GM19025 (cell line): ENCODE measurements around the gene PRB4.
"Not testable (repeated sequence)": the region's sequence is repeated elsewhere in the genome, so short reads cannot be mapped to it uniquely, and the experiment has no call there.

Experiments
- ATAC-seq: cut with Tn5 transposase; IDR thresholded peaks from one replicate; pipeline ENCODE4 v1.9.1; 2021; ENCODE audit warnings: mild to moderate bottlenecking, low read depth, moderate library complexity; ENCODE audit not compliant: unreplicated experiment

The PRB4 gene

DNA sequence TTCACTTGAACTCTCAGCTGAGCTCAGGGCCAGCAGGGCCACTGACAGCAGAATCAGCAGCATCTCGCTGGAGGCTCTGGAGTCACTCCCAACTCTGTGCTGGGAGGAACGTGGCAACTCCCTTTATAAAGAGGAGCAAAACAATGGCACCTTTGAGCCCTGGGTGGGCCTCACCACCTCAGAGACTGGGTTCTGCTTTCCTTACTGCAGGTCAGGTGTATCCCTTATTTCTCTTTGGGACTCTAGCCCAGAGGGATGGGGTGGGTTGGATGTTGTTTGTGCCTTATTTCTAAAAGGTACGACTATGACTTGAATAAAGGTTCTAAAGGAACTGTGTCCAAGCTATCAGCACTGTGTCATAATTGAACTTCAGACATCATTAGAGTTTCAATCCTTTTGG is at the start of gene PRB4:
TSS of gene PRB4 (minus strand) at position 101 of the 400 bp plus-strand sequence. CDS start at position 63, 38 bp downstream.
- ATAC-seq = no peak

DNA sequence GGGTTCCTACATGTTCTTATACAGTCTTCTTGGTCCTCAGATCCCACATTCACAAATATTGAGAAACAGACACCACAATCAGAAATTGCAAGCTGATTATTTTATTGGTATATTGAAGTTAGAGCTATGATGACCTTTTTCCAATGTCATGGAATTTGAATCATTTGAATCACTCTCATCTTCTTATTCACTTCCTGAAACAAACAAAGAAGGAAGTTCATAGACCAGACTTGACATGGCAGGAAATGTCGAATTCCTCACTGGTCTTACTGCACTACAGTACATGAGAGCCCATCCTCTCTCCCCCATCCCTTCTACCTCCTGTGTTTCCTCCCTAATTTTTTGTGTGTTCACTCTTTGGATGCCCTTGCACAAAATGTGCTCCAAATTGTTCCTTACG is 41.5 kb upstream of the PRB4 start:
- ATAC-seq = not testable (repeated sequence)

DNA sequence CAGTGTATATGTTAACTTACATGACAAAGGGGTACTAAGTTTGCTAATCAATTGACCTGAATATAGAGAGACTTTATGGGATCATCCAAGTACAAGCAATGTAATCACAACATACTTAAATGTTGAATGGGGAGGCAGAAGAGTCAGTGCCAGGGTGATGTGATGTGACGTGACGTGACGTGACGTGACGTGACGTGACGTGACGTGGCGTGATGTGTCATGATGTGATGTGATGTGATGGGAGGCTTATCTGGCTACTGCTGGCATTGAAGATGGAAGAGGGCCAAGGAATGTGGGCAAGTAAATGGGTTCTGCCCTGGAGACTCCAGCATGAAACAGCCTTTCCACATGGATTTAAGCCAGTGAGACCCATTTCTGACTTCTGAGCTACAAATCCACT is 38.2 kb upstream of the PRB4 start:
- no peak for ATAC-seq

DNA sequence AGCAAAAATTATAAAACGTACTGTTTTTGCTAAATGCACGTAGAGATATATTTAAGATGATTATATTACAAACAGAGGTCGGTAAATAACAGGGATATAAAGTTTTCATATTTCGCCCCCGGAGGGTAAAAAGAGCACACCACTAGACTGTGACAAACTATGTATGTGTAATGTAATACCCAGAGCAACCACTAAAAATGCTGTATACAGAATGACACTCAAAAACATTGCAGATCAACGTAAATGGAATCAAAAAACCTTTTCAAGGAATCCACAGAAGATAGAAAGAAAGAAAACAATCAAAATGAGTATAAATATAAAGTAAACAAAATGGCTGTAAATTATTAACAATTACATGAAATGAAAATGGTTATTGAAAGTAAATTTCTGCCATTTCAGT is 37.6 kb upstream of the PRB4 start:
- no peak for ATAC-seq

DNA sequence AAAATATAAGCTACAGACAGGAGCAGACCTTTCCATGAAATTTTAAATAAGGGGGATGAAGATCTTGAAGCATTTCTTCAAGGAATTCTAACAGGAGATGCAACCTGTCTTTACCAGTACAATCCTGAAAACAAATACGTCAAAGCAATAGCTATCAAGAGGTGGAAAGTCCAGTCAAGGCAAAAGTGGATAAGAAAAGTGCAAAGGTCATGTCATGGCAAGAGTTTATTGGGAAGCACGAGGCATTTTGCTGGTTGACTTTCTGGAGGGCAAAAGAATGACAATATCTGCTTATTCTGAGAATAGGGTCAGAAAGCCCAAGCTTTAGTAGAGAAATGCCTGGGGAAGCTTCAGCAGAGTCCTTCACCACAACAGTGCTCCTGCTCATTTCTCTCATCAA is 34.3 kb upstream of the PRB4 start:
- no peak for ATAC-seq

DNA sequence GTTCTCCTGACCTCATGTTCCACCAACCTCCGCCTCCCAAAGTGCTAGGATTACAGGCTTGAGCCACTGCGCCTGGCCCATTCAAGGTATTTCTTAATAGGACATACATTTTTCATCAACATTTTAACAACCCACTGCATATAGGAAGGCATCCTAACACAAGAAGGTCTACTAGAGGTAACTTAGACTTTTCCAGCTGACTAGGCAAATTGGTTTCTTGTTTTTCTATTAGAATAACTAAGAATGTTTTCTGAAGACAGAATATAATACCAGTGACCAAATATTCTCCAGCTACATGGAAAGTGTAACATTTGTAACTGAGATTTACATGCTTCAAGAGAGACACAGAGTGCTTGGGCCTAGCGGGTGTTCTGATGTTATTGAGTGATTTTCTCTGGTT is 14.2 kb upstream of the PRB4 start:
- no peak for ATAC-seq

DNA sequence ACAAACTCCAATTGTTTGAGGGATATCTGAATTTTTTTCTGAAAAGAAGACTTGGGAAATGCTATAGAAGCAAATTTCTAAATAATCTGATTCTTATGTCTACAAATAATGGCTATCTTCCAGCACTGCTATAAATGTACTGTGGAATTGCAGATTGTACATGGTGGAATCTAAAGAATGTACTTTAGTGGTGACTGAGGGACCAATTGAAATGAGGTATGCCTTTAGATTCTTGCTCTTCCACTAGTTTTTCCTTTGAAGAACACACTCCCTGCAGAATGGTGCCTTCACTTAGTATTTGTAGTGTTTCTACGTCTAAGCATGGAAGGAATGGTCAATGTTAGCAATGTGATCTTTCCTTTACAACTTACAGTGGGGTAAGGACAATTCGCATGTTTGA is 11.7 kb upstream of the PRB4 start:
- ATAC-seq = no peak

DNA sequence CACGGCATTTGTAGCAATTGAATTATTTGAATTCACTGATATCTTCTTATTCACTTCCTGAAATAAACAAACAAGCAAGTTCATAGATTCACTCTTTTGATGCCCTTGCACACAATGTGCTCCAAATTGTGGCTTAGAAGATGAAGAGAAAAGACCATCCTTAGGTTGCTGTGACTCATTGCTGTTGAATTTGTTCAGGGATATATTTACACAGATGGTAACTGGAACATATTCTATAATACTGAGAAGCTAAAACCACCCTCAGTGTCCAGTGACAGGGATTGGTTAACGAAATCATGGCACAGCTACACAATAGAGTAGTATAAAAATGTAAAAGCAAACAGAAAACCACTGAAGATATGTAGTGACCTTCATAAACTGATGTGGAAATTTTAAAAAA is 3.1 kb downstream of the PRB4 start:
- ATAC-seq = no peak

DNA sequence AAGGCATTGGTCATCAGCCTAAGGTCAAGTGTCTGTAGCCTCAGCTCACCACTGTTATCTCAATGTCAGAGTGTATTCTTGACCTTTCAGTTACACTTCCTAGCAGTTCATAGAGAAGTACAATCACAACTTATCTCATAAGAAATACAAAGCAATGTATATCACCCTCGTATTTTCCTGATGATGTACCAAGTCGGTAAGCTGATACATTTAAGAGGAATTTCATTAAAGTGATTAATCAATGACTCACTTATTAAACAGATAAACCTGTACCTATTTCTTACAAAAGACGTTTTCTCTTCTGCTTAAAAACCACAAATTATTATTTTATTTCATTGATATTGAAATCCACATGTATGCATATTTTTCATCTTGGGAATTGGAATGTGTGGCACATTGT is 36.8 kb downstream of the PRB4 start:
- ATAC-seq = no peak

DNA sequence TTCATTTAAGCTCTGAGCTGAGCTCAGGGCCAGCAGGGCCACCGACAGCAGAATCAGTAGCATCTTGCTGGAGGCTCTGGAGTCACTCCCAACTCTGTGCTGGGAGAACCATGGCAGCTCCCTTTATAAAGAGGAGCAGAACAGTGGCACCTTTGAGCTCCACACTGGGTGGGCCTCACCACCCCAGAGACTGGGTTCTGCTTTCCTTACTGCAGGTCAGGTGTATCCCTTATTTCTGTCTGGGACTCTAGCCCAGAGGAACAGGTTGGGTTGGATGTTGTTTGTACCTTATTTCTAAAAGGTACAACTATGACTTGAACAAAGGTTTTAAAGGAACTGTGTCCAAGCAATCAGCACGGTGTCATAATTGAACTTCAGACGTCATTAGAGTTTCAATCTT is 40.6 kb downstream of the PRB4 start, which contains the start of gene PRB3:
TSS of gene PRB3 (minus strand) at position 101 of the 400 bp plus-strand sequence. CDS start at position 63, 38 bp downstream.
- ATAC-seq = no peak

DNA sequence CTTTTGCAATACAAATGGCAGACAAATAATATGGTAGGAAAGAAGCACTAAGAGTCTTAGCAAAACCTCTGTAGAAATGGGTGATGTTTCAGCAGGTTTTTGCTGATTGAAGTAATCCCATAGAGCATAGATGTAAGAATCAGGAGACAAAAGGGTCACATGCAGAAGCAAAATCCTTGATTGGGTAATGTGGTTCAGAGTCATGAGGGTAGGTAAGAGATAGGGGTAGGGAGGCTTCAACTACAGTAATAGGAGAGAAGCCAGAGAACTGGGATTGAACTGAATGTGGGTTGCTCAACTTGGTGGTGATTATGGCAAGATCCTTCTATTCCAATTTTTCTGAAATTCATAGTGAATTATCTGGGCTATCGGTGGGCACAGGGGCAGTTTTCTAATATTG is 45.7 kb downstream of the PRB4 start:
- no peak for ATAC-seq
